Measurements from ENCODE around the gene SHISAL1. TPM values are rescaled to one million over a fixed set of nuclear protein-coding genes. Genes with fewer than 3 reads are reported as not detected.

SHISAL1 gene
- total RNA-seq, 1 donor from 2014 or later, result 2.1 TPM

DNA sequence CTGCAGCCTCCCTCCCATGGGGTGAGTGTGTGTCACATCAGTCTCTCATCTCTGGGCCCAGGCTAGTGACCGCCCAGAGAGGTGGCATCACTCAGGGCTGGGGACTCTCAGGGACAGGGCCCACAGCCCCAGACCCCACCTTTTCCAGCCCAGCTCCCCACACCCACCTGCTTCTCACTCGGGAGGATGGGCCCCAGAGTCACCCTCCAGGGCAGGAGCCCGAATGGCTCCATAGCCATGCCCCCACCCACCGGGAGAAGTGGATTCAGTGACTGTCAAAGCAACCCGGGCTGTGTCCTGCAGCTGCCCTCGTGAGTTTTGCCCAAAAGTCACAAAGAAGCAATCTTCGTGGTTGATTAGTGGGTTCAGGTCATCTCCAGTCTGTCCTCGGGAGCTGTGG, 106.1 kb downstream of the SHISAL1 start:
- DNase-seq (ENCODE audit: low spot score) (no peak), ATAC-seq (no peak)
- intact Hi-C loops (cut with DNase I), result no loop called here

DNA sequence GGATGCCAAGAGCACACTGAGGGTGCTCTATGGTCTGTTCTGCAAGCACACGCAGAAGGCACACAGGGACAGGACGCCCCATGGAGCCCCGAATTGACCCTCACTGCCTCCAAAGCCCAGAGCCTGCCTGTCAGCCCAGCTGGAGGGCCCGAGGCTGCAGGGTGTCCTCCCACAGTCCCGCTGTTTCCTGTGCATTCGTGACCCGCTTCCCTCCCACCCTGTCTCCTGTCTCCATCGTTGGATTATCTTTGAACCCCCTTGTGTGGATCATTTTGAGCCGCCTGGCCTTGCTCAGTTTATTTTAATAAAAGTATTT, 106.5 kb downstream of the SHISAL1 start:
- no peak for ATAC-seq
- intact Hi-C loops (cut with DNase I), result no loop called here
- no peak for DNase-seq (ENCODE audit: low spot score)

DNA sequence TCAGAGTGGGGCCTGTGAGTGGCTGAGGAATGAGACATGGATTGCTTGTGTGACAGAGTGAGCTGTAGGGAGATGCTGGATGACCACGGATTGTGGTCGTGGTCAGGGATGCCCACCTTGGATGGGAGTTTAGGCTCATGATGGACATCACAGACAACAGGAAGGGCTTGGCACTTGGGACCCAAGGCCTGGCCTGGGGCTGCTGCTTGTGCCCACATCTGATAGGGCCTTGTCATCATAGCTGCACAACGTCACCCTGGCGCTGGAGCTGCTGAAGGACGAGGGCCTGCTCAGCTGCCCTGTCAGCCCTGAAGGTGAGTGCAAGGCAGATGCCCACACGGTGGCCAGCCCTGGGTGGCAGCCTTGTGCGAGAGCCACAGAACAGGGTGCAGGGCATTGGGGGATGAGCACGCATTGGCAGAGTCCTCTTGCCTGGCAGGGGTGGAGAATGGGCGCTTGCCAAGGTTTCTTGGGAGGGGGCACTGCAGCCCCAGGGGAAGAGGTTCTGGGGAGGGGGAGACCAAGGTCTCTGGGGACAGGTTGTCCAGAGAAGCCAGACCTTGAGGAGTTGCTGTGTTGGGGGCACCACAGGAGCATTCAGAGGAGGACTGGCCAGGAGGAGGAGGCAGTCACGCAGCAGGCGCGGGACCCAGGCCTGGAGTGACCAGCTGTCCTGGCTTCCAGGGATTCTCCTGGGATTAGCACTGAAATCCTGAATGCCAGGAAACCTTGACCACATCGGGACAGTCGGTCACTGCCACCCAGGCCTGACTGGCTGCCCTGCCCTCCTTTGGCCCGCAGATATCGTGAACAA, 107.0 kb downstream of the SHISAL1 start:
- DNase-seq (ENCODE audit: low spot score) (peak; percentile 37), ATAC-seq (no peak)
- intact Hi-C loops (cut with DNase I), result no loop called here

DNA sequence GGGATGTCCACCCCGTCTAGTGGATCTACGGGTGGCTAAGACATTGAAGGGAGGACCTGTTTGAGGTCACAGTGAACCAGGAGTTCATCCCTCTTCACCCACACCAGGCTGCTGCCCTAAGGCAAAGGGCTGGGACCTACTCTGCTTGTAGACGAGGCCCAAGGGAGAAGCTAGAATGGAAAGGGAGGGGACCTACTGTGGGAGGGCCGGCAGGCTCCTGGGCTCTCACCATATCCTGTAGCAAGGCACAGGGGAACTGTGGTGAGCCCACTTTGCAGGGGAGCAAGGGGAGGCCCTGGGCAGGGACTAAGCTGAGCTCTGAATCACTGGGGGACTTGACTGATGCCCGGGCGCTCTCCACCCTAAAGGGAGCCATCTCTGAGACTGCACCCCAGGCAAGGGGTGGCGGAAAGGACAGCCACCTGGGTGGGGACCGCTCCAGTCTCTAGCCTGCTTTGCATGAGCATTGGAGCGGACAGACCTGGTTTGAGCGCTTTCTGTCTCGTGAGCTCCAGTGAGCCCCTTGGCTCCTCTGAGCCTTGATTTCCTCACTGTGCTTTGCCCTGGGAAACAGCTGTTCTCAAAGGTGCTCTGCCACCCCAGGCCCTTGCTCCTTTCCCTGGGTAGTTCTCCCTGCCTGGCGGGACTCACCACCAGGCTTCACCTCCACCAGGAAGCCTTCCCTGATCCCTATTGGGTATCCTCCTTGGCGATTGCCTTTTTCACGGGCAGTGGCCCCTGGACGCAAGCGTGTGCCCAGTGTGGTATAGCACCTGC, 107.8 kb downstream of the SHISAL1 start:
- DNase-seq (ENCODE audit: low spot score), result peak; percentile 47

DNA sequence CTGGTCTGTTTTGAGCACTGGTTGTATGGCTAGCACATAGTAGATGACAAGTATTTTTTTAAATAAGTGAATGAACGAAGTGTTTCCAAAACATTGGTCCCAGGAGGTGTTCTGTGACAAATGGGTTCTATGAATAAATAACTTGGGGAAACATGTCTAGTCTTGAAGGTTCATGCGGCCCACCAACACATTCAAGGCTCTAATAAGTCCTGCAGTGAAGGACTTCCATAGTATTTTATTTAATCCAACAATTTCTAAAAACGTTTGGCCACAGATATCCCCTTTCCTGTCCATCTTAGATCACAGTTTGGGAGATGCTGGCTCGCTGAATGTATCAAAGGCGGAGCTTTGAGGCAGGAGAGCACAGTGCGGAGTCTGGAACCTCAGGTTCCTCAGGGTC, 109.5 kb downstream of the SHISAL1 start:
- no peak for DNase-seq (ENCODE audit: low spot score)
- intact Hi-C loops (cut with DNase I), result no loop called here
- ATAC-seq, result no peak

More for the DNA sequence above, 107.8 kb downstream of the SHISAL1 start:
- intact Hi-C loops (cut with DNase I), result no loop called here
- no peak for ATAC-seq

DNA sequence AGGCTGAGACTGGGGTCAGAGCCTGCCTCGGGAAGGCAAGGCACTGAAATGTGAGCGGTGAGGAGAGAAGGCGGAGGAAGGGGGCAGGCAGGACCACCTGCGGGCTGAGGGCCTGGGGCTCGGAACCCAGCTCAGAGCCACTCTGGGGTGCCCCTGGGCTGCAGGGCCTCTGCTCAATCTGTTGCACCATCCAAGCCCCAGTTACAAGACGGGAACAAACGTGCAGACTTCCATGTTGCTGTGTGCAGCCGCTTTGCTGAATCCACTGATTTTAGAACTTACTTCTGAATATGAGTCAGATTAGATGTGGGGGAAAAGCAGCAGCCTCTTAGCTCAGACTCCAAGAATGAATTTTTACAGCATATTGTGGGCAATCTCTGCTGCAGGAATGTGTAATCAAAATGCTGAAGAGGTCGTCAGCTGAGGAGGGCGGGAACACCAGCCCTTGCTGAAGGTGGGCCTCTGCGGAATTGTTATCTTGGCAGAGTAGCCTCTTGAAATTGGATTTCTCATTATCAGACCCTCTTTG, 110.4 kb downstream of the SHISAL1 start:
- ATAC-seq (peak; percentile 47), DNase-seq (ENCODE audit: low spot score) (peak; percentile 50)
- intact Hi-C loops (cut with DNase I), result no loop called here

DNA sequence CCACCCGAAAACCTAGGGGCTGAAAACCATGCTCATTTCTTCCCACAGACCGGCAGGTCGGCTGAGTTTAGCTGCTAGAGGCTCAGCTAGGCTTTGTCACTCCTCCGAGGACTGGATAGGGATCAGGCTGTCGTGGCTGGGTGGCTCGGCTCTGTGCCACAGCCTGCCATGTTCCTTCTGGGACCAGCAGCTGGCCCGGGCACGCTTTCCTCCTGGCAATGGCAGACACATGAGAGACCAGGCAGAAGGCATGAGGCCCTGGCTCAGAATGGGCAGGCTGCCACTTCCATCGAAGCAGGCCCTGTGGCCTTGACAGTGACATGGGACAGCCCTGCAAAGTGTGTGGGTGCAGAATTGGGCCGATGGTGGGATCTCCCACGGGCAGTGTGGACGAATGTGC, 111.1 kb downstream of the SHISAL1 start:
- ATAC-seq (no peak), DNase-seq (ENCODE audit: low spot score) (peak; percentile 56)
- intact Hi-C loops (cut with DNase I), result no loop called here

DNA sequence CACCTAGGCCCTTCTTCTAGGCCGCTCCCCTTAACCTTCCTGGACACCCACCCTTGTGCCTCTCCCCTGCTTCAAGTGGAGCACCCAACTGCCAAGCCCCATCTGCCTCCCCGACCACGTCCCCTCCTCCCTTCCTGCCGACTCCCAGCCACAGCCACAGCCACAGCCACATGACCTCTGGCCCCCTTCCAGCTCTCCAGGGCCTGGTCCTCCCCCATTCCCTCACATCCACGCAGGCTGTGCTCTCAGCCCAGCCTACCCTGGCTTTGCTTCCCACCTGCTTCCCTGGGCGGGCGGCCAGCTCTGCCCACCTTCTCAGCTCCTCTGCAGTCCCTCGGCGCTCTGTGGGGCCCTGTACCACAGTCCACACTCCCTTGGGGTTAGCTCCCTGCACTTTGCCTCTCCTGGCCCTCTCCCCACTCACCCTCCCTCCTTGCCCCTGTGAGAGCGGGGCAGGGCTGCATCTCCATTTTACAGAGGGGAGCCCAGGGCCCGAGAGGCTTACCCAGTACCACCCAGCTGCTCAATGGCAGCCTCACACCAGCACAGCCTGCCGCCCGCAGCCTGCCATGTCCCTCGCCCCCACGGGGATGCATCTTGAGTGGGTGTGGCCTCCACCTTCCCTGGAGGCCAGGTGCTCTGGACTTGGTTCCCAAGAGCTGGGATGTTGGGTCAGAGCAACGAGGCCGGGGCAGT, 111.7 kb downstream of the SHISAL1 start:
- DNase-seq (ENCODE audit: low spot score), result peak; percentile 57
- intact Hi-C loops (cut with DNase I), result no loop called here
- no peak for ATAC-seq

DNA sequence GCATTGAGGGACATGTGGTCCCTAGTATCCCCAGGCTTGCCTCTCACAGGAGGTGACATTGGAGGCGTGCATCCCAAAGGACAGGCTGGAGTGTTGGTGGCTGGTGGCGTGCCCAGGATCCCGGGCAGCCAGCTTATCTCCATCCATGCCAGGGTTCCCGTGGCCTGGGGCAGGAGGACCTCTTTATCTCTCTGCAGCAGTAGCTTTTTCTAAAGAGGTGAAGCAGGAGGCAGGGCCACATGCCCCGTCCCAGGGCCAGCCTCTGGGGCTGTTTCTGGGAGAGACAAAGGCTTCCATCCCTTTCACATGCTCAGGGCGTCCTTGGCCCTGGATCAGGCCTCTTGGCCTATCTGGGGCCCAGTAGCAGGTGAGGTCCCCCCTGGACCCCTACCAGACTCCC, 112.3 kb downstream of the SHISAL1 start:
- ATAC-seq, result no peak
- intact Hi-C loops (cut with DNase I), result no loop called here
- peak; percentile 38 for DNase-seq (ENCODE audit: low spot score)

DNA sequence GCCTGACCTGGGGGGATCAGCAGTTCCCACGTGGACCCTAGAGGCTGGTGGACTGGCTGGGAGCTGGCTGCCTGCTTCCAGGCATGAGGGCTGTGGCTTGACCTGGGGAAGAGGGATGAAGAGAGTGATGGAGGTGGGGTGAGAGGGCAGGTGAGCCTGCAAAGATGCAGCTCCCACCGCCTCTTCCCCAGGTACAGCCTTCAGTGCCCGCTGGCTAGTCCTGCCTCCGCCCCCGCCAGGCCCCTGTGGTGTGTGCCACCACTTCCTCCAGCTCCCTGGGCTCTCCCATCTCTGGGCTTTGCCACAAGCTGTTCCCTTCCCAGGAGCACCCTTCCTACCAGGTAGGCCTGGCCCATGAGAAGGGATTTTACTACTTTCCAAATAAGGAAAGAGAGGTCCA, 112.9 kb downstream of the SHISAL1 start:
- intact Hi-C loops (cut with DNase I), result no loop called here
- peak; percentile 40 for DNase-seq (ENCODE audit: low spot score)
- ATAC-seq, result no peak

DNA sequence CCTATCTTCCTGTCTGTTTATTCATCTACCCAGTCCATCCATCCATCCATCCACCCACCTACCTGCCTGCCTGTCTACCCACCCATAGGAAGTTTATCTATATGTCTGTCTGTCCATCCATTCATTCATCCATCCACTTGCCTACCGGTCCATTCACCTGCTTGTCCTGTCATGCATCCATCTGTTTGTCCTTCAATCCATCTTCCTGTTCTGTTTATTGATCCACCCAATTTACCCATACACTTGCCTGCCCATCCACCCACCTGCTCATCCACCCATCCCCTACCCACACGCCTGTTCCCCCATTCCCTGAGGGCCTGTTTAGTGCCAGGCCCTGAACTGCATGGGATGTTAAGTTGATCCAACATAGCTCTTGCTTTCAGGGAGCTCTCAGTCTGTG, 113.6 kb downstream of the SHISAL1 start:
- no peak for ATAC-seq
- intact Hi-C loops (cut with DNase I), result no loop called here

DNA sequence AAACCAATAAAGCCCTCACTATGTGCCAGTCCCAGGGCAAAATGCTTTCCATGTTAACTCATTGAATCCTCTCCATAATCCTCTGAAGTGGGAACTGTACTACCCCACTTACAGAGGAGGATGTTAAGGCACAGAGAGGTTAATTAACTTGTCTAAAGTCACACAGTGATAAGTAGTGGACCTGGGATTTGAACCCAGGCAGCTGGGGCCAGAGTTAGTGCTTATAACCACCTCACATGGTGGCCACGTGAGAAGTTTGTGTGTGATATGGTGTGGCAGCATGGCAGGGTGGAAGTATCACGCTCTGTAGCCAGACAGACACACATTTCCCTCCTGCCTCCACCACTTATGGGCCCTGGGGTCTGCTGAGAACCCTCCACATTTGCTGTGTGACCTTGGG, 115.5 kb downstream of the SHISAL1 start:
- no peak for DNase-seq (ENCODE audit: low spot score)
- intact Hi-C loops (cut with DNase I), result no loop called here
- ATAC-seq, result no peak

More for the DNA sequence above, 113.6 kb downstream of the SHISAL1 start:
- DNase-seq (ENCODE audit: low spot score), result no peak

DNA sequence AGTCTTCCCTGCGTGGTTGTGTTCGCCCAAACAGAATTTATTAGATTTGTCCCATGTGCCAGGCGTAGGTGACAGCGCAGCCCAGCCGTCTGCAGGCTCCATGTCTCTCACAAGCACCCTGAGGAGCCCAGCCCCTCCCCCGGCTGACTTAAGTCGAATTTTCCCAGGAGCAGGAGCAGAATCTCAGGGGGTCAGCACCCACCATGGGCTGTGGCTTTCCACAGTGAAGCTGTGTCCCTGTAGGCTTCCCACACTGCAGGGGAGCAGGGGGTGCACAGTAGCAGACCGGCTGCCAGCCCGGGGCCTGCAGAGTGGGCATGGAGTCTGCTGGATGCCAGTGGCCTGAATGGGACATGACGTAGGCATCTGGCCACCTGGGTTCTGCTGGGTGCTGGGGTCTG, 116.0 kb downstream of the SHISAL1 start:
- DNase-seq (ENCODE audit: low spot score) (peak; percentile 42), ATAC-seq (no peak)
- intact Hi-C loops (cut with DNase I), result no loop called here

DNA sequence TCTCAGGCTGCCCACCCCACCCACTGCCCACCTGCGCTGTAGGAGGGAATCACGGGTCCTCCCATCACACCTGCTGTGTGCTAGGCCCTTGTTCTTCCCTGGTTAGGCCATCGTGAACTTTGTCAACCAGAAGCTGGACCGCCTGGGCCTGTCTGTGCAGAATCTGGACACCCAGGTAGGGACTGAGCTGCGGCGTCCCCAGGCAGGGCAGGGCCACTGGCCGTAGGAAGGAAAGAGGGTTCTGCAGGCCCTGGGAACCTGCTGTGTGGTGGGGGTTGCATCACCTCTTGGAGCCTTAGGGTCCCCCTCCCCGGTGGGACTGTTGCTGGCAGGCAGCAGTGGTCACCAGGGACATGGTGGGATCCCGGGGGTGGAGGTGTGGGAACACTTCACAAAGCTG, 116.5 kb downstream of the SHISAL1 start:
- DNase-seq (ENCODE audit: low spot score), result no peak
- intact Hi-C loops (cut with DNase I), result no loop called here
- no peak for ATAC-seq

DNA sequence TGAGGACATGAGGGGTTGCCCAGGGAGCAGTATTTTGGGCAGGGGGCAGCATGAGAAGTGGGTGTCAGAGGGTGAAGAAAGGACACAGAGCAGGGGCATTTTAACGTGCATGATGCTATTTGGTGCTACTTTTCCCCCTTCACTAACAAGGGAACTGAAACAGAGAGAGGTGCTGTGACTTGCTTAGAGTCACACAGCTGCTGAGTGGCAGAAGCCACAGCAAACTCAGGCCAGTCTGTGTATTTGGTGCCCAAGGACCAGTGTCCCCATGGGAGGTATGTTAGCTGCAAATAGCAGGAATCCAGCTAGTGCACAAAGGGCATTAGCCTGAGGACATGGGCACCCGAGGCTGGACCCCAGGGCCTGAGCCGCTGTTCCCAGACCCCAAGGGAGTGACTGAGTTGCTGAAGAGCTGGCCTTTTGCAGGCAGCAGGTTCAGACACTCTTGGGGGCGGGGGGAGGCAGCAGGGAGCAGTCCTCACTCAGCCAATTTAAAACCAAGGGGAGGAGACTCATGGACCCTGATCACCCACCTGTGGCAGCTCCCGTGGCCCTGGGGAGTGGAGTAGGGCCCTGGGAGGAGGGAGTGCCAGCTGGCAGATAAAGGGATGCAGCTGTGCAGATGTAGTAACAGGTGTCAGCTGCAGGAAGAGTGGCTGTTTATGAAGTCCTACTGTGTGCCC, 117.4 kb downstream of the SHISAL1 start:
- ATAC-seq (no peak), DNase-seq (ENCODE audit: low spot score) (peak; percentile 27)
- intact Hi-C loops (cut with DNase I), result no loop called here

DNA sequence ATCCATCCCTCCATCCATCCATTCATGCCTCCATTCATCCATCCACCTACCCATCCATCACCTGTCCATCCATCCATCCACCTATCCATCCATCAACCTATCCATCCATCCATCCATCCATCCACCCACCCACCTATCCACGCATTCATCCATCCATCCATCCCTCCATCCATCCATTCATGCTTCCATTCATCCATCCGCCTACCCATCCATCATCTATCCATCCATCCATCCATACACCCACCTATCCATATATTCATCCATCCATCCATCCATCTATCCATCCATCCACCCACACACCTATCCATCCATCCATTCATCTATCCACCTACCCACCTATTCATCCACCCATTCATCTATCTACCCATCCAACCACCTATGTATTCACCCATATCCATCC, 118.2 kb downstream of the SHISAL1 start:
- intact Hi-C loops (cut with DNase I), result no loop called here
- ATAC-seq (no peak), DNase-seq (ENCODE audit: low spot score) (no peak)

Measured in sciatic nerve (tissue), 2 donors.